HG02852 (cell line): ENCODE measurements around the gene RALB.
"Not testable (repeated sequence)": the region's sequence is repeated elsewhere in the genome, so short reads cannot be mapped to it uniquely, and the experiment has no call there.

ENCODE experiments used
- ATAC-seq: cut with Tn5 transposase; IDR thresholded peaks from one replicate; pipeline ENCODE4 v1.9.1; 2021; ENCODE audit warnings: mild to moderate bottlenecking, moderate library complexity; ENCODE audit not compliant: unreplicated experiment

RALB gene

DNA sequence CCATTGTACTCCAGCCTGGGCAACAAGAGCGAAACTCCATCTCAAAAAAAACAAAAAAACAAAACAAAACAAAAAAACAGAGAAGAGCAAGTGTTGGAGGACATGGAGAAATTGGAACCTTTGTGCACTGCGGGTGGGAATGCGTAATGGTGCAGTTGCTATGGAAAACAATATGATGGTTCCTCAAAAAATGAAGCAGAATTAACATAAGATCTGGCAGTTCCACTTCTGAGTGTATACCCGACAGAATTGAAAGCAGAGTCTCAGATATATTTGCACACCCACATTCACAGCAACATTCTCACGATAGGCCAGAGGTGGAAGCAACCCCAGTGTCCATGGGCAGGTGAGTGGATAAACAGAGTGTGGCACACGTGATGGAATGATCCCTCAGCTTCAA is 11.0 kb upstream of the RALB start:
- no peak for ATAC-seq

DNA sequence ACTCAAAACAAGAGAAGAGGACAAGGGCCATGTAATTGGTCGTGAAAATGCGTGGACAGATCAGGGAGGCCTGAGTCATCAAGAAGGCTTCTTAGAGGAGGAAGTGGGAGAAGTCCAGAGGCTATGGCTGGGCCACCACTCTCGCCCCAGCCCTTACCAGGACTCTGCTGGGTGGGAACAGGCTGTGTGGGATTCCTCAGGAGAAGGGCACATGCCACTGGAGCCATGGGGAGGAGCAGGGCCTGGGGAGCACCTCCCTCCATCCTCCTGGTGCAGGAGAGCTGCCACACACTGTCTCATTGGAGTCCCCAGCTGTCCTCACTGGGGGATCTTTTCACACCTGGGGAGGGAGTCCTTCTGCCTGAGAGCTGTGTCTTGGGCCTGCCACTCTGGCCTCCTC is 9.4 kb upstream of the RALB start:
- ATAC-seq = no peak

DNA sequence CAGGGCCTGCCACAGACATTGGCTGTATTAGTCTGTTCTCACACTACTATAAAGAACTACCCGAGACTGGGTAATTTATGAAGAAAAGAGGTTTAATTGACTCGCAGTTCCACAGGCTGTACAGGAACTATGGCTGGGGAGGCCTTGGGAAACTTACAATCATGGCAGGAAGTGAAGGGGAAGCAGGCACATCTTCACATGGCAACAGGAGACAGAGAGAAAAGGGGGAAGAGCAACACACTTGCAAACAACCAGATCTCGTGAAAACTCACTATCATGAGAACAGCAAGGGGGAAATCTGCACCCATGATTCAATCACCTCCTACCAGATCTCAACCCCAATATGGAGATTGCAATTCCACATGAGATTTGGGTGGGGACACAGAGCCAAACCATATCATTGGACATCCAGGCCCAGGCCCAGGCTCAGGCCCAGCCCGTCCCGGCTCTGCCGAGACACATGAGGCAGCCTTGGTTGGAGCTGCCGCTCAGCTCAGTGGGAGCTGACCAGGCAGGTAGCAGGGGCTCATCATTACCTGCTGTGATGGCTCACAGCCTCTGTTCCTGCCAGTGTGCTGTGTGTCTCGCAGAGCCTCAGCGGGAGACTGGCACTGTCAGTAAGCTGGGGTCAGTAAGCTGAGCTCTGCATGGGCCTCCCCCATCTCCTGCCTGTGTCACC is 8.6 kb upstream of the RALB start:
- no peak for ATAC-seq

DNA sequence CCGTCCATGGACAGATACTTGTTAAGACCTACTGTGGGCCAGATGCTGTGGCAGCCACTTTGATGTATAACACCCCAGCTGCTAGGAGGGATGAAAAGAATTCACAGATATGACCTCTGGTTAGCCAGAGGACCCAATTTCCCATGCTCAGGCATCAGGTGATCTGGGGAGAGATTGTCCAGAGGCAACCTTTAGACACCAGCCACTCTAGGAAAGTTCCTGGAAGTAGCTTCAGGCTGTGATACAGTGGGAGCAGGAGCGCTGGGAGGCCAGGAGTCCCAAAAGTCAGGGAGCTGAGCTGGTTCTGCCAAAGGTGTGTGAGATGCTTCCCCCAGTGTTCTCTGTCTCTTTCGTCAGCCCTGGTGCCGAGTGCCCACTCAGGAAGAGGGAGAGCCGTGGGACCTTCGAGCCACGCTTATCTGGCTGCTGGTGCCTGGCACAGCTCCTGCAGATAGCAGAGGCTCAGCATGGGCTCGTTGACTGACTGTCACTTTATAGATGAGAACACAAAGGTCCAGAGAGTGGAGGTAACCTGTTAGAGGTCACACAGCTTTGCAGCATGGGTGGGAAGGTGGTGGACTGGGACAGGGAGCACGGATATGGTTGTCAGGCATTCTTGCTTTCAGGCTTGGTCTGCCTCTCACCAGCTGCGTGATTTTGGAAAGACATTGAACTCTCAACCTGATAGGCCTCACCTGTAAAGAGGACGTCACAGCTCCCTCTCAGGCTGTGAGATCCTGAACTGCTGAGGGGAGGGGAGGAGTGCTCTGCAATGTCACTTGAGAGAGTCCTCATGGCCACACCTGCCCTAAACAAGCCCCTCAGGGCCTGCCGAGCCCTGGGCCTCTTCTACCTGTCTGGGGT is 7.8 kb upstream of the RALB start:
- no peak for ATAC-seq

DNA sequence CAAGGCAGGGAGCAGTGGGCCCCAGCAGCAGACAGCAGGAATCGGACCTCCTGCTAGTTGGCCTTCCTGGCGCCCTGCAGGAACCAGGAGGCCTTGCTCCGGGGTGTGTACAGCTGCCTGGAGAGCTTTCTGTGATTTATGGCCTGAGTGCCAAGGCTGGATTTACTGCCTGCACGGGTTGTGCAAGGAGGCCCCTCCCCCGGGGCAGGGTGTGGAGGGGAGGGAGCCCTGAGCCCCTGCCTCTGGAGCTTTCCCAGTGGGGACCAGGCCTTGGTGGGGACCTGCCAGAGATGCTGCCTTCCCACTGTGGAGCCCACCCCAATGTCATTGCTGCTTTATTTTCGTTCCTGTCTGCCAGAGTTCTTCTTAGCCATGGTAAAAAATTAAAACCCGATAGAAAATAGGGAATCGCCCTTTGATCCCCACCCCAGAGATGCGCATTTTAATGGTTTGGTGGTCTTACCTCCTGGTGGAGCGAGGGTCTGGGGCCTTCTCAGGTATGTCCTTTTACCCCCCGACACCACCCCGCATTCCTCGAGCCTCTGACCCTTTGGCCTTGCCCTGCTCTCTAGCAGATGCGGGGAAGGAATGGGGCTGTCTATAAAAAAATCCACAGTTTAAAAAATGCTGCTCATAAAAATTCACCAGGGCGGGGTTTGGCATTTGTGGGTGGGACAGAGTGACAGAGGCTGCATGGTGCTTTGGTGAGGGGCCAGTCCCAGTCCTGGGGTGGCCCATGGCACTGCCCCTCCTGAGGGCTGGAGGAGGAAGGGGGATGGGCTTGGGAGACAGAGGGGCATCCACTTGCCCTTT is 6.9 kb upstream of the RALB start:
- ATAC-seq = no peak

DNA sequence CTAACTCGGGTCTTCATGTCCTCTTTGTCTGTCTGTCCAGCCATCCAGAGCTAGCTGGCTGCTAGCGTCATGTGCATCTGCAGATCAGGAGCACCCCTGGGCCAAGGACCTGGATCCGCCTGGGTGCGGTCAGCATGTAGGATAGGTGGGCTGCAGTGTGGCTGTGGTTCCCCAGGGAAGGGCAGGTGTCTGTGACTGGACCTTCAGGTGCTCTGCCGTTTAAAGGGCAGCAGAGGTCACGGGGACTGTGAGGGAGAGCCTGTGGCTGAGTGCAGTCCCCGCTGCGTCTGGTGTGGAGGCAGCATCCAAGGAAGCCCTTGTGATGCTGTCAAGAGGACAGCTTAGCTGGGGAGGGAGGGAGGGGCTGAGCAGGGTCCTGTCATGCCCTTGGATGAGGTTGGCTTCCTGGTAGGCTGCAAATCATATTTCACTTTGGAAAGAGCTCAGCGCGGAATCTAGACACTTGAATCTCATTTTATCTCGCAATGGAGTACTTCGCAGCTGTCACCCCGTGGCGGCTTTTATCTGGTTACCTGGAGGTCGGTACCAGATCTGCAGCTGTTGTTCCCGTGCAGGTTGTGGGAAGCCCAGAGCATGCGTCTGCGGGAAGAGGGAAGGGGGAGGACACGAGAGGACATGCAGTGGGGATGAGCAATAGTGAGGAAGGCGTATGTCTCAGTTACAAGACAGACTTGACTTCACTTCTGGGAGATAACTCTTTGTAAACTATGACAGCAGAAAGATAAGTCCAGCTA is 5.9 kb upstream of the RALB start:
- ATAC-seq = no peak

DNA sequence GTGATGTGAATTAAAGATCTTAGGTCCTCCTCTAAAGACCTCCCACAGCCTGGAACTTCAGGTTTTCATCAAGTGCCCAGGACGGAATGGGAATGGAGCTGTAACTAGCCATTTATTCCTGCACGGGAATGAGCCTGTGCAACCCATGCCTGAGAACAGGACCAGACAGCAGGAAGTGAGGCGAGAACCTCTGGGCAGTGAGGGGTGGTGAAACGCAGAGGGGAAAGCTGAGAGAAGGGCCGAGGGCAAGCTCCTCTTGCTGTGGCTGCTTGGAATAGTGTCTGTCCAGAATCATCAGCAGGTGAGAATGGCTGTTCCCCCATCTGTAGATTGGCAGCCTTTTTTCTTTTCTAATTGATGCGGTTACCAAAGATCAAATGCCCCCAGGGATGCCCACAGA is 4.8 kb upstream of the RALB start:
- no peak for ATAC-seq

DNA sequence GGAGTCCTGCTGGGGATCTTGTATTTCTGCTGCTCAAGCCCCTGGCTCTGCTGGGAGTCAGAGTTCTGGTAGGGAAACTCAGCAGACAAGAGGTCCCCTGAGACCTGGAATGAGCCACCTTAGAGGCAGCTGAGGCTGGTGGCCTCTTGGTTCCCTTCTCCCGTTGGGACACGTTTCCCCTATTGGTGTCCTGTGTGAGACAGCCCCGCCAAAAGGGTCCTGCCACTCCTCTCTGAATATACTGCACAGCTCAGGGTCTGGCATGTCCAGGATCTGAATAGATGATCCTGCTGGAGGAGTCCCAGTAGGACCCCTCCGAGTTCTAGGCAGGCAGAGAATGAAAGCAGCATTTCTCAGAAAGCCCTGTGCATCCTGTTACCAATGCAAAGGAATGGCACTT is 2.0 kb upstream of the RALB start:
- no peak for ATAC-seq

DNA sequence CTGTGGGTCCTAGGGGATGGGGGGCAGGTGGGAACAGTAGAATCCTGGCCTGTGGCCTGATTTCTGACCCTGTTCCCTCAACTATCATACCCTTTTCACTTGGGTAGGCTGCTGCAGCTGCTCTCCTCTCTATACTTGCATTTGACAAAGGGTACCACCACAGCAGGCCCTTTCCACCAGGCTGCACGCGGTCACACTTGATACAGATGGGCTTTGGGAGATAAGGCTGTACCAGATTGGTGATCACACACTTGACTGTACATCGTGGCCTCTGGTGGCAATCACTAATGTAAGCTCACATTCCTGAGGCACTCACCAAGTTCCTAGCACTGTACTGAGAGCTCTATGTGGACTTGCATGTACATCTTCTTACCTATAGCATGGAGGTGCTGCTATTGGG is 1.6 kb upstream of the RALB start:
- ATAC-seq = no peak

DNA sequence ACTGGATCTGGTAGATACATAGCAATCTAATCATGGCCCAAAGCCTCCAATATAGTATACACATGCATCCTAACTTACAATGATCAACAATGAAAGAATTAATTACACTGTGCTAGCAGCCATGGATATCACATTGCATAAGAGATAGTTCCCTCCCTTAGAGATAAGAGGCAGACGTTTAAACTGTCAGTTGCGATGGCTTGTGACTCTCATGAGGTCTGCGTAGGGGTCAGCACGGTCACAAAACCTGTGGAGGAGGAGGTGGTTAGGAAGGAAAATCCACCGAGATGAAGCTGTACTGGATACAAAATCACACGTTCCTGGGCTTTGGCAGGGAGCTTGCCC is 800 bp upstream of the RALB start:
- ATAC-seq = no peak

DNA sequence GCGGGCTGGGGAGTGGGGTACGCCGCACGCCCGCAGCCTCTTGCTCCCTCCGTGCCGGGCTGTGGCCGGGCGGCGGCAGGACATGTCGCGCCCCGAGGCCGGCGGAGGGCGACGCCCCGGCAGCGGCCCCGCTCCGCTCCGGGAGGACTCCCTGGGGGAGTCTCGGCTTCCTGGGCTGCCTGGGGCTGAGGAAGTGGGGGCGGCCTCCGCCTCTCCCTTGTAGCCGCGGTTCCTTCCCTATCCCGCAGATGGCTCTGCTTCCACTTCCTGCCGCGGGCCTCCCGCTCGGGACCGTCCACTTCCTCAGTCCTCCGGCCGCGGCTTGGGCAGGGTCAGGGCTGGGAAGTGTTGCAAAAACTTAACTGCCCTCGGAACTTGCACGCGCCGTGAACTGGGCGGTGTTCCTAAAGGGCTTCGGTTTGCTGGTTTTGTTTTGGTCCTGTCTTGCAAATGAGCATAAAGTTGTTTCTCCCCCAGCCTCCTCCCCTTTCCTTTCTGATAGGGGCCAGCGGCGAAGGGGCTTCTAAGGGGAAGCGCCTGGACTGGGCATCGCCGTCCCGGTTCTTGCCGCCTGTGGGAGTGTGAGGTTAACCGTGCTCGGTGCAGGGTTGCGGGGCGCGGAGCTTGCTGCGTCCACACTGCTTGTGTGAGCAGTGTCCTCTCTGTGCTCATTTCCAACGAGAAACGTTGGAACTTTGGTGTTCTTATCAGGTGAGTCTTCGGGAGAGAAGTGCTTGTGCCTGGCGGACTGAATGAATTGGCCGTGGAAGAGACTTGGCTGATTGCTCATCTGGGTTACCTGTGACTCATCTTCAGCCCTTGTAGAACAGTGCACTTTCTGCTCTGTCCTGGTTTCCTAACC is 600 bp downstream of the RALB start:
- peak; percentile 31 for ATAC-seq

DNA sequence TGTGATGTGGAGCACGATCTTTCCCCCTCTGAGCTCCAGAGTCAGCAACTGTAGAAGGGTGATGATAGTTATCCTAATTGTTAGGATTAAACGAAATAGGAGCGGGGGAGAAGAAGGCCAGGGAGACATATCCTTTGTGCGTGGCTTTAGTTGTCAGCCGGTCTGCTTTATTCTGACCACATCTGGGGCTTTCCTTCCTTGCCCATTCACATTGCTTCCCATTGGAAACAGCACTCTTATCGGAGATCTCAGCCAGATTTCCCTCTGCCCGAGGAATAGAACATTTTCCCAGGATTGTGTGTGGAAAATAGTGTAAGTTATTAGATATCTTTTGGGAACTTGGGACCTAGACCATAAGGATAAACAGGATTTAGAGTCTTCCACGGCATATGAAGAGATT is 1.5 kb downstream of the RALB start:
- ATAC-seq = no peak

DNA sequence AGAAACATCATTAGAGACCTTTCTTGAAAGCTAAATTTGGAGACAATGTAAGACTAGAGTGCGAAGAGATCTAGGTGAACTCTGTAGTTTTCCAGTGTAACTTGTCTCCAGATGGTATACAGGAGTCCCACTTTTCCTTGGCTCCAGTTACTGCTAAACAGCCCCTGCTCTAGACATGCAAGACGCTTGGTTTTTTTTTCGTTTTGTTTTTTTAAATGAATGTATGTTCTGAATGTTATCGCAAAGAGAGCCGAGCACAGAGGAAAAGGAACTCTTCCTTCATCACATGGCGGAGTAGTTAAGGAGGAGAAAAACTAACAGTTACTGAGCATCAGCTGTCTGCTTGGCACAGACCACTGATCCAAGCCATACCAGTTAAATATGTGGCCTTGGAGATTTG is 2.4 kb downstream of the RALB start:
- no peak for ATAC-seq

DNA sequence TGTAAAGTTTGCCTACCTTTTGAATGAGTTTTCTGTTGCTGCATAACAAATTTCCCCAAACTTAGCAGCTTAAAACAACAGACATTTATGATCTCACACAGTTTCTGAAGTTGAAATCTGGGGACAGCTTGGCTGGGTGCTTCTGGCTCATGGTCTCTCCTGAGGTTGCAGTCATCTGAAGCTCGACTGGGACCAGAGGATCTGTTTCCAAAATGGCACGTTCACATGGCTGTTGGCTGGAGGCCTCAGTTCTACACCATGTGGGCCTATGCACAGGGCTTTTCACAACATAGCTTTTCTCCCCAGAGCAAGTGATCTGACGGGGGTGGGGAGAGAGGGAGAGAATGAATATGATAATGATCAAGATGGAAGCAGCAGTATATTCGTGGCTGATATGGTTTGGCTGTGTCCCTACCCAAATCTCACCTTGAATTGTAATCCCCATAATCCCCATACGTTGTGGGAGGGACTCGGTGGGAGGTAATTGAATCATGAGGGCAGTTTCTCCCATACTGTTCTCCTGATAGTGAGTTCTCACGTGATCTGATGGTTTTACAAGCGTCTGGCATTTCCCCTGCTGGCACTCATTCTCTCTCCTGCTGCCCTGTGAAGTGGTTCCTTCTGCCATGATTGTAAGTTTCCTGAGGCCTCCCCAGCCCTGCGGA is 3.5 kb downstream of the RALB start:
- no peak for ATAC-seq

DNA sequence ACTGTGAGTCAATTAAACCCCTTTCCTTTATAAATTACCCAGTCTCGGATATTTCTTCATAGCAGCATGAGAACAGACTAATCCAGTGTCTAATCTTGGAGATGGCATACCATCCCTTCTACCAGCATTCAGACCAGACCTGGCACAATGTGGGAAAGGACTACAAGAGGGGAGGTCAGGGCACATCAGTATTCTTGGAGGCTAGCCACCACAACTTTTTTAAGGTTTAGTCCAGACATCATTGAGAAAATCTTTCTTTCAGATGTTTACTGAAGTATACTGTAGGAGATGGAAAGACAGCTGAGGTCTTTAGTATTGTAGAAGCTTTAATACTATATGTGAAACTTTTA is 4.0 kb downstream of the RALB start:
- ATAC-seq = no peak

DNA sequence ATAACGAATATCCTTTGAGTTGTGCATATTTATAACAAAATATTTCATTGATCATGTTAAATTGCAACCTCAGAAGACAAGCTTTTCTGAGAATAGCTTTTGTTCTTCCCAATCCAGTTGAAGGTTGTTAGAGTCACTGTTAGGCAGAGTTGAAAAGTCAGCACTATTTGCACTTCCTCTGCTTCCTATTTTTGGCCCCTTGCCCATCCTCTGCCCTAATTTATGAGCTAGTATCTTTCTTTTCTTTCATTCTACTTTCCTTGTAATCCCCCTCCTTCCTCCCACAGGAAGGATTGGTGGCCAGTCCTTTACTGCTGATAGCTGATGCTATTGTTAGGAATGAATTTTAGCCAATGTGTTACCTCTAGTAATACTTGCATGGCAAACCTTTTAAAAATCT is 4.9 kb downstream of the RALB start:
- no peak for ATAC-seq

DNA sequence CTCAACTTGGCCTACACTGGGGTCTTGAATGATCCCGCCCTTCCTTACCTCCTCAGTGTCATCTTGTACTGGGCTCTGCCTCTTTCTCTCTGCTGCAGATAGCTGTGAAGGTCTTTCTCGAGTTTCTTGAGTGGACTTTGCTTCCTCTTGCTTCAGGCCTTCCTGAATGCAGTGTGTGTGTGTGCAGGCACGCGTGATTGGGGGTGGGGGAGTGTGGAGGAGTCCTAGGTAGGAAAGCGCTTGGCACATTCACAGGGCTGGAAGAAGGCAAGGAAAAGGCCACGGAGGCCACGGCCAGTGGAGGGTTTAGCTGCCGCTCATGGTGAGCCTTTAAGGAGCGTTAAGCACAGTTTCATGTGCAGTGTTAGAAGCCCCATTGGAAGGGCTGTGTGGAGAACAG is 5.5 kb downstream of the RALB start:
- ATAC-seq = no peak

DNA sequence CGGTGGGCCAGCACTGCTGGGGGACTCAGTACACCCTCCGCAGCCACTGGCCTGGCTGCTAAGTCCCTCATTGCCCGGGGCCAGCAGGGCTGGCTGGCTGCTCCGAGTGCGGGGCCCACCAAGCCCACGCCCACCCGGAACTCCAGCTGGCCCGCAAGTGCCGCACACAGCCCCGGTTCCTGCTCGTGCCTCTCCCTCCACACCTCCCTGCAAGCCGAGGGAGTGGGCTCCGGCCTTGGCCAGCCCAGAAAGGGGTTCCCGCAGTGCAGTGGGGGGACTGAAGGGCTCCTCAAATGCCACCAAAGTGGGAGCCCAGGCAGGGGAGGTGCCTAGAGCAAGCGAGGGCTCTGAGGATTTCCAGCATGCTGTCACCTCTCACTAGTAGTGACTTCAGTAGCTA is 7.3 kb downstream of the RALB start:
- not testable (repeated sequence) for ATAC-seq

DNA sequence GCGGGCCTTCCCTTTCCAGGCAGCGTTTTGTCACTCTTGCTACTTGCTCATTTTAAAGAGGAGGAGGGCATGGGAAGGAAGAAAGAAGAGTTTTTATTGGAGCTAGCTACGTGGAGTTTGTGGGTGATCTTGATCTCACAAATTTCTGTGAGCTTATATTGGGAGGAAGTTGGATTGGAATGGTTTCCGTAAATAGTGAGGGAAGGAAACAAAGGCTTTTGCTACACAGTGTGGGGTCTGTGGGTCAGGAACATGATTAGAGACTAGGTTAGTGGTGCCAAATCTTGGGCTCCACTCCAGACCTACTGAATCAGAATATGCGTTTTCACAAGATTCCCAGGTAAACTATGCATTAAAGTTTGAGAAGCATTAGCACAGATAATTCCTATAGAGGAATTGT is 8.1 kb downstream of the RALB start:
- no peak for ATAC-seq
